ENCODE data around the gene ISM1. TPM values are rescaled to one million over a fixed set of nuclear protein-coding genes. Genes with fewer than 3 reads are reported as not detected.

Gene ISM1
- total RNA-seq, 4 donors from 2014 or later, result 2.3 to 17.5 (median 4.4) TPM

GRCh38 chr20:13307562-13308163, 86.6 kb downstream of the ISM1 start:
- no peak overlapping the region for H3K27ac ChIP-seq
- WGBS, 2 donors, result 84 to 87% methylated on average over 9 of the region's 9 CpGs
- no peaks in the 10 kb centered on the region for H3K27me3 ChIP-seq
- no peak overlapping the region for H3K4me3 ChIP-seq
- no peaks in the 10 kb centered on the region for H3K9me3 ChIP-seq
- no peaks in the 10 kb centered on the region for H3K4me1 ChIP-seq
- intact Hi-C loops (cut with DNase I), result loop anchor here (10.0 kb wide), 1 partner anchor 183 kb away; no protein-coding TSS in a partner anchor
- DNase-seq, result no peak
- no peaks in the 10 kb centered on the region for H3K36me3 ChIP-seq
- TF ChIP-seq CTCF (IDR thresholded peaks at IDR 0.05), result no peak

GRCh38 chr20:13312300-13312699, 91.2 kb downstream of the ISM1 start:
- no peak for TF ChIP-seq CTCF (IDR thresholded peaks at IDR 0.05)
- no peak for TF ChIP-seq POLR2A (IDR thresholded peaks at IDR 0.05)
- H3K27me3 ChIP-seq, result no peaks in the 10 kb centered on the region
- no peak for DNase-seq
- H3K36me3 ChIP-seq, result no peaks in the 10 kb centered on the region
- intact Hi-C loops (cut with DNase I), result no loop called here
- H3K27ac ChIP-seq, result no peak overlapping the region
- no peaks in the 10 kb centered on the region for H3K9me3 ChIP-seq
- H3K4me1 ChIP-seq, result no peaks in the 10 kb centered on the region
- H3K4me3 ChIP-seq, result no peak overlapping the region
- 55 to 75% methylated on average over 6 of the region's 6 CpGs for WGBS, 2 donors

- no peak for DNase-seq
- H3K9me3 ChIP-seq, result no peaks in the 10 kb centered on the region
- intact Hi-C loops (cut with DNase I), result no loop called here
- no peaks in the 10 kb centered on the region for H3K4me1 ChIP-seq
- H3K4me3 ChIP-seq, result no peak overlapping the region
- TF ChIP-seq CTCF (IDR thresholded peaks at IDR 0.05) (no peak), POLR2A (IDR thresholded peaks at IDR 0.05) (no peak)
- no peak overlapping the region for H3K27ac ChIP-seq
- WGBS, 2 donors, result 87 to 91% methylated on average over 5 of the region's 5 CpGs
- H3K36me3 ChIP-seq, result no peaks in the 10 kb centered on the region
- no peaks in the 10 kb centered on the region for H3K27me3 ChIP-seq
These were observed 92.1 kb downstream of the ISM1 start for GRCh38 chr20:13313201-13313600.

GRCh38 chr20:13317439-13317838, 96.4 kb downstream of the ISM1 start:
- Histone ChIP-seq H3K9me3 (no peaks in the 10 kb centered on the region), H3K27me3 (no peaks in the 10 kb centered on the region), H3K36me3 (no peaks in the 10 kb centered on the region), H3K4me3 (no peak overlapping the region), H3K27ac (no peak overlapping the region), H3K4me1 (no peaks in the 10 kb centered on the region)
- TF ChIP-seq CTCF (IDR thresholded peaks at IDR 0.05) (no peak), POLR2A (IDR thresholded peaks at IDR 0.05) (no peak)
- intact Hi-C loops (cut with DNase I), result no loop called here
- 76 to 91% methylated on average over 1 of the region's 1 CpG for WGBS, 2 donors
- no peak for DNase-seq

GRCh38 chr20:13318871-13319521, 97.9 kb downstream of the ISM1 start:
- intact Hi-C loops (cut with DNase I), result no loop called here
- no peaks in the 10 kb centered on the region for H3K9me3 ChIP-seq
- H3K27me3 ChIP-seq, result no peaks in the 10 kb centered on the region
- H3K4me3 ChIP-seq, result no peak overlapping the region
- no peaks in the 10 kb centered on the region for H3K4me1 ChIP-seq
- no peaks in the 10 kb centered on the region for H3K36me3 ChIP-seq
- H3K27ac ChIP-seq, result no peak overlapping the region
- no peak for TF ChIP-seq POLR2A (IDR thresholded peaks at IDR 0.05)
- TF ChIP-seq CTCF (IDR thresholded peaks at IDR 0.05), result no peak
- DNase-seq, result no peak
- WGBS, 2 donors, result 66 to 73% methylated on average over 5 of the region's 5 CpGs
